Right atrium auricular region (tissue), 2 donors: Measurements from ENCODE around the gene GMPS. TPM values are rescaled to one million over a fixed set of nuclear protein-coding genes. Genes with fewer than 3 reads are reported as not detected.

Experiments
- DNase-seq: peaks from one replicate; pipeline ENCODE4 v3.0.0-alpha.2; 2019; ENCODE audit warnings: low spot score
- H3K27ac ChIP-seq, 2 donors: fragments of 200-600 bp; sonication (generic); 1 replicate in 1 of 2; 2 replicates in 1 of 2; pipeline ENCODE4 v1.5.1; 2016 to 2019
- H3K27me3 ChIP-seq, 2 donors: fragments of 200-600 bp; sonication (generic); one replicate each; pipeline versions ENCODE4 v1.5.1 to v1.6.0; 2017 to 2019
- H3K36me3 ChIP-seq: fragments of 200-600 bp; sonication (generic); one replicate; pipeline ENCODE4 v1.5.1; 2016
- H3K4me1 ChIP-seq, 2 donors: fragments of 200-600 bp; sonication (generic); one replicate each; pipeline versions ENCODE4 v1.5.1 to v1.6.0; 2017 to 2019
- H3K4me3 ChIP-seq, 2 donors: fragments of 200-600 bp; sonication (generic); 1 replicate in 1 of 2; 2 replicates in 1 of 2; pipeline ENCODE4 v1.5.1; 2017 to 2019; ENCODE audit warnings: mild to moderate bottlenecking in 1 of 2, moderate library complexity in 1 of 2
- H3K9me3 ChIP-seq, 2 donors: fragments of 200-600 bp; sonication (generic); one replicate each; pipeline ENCODE4 v1.5.1; 2019
- CTCF ChIP-seq, 2 donors: fragments of 200-600 bp; sonication (generic); IDR thresholded peaks; one replicate each; pipeline ENCODE4 v1.5.1; 2019; ENCODE audit warnings: antibody characterized with exemption in 2 of 2
- total RNA-seq, 2 donors: library from RNA; depleted of rRNA; stranded (reverse); fragments of >200 nt; gene quantifications; one replicate each; pipeline ENCODE4 v1.1.0, GENCODE V29; 2016

GMPS gene
- total RNA-seq, 2 donors from 2014 or later = 22.2 to 22.9 TPM

- peaks cover 9% of the 10 kb centered on the region for H3K36me3 ChIP-seq
- no peaks in the 10 kb centered on the region for H3K9me3 ChIP-seq
- no peak overlapping the region for H3K27ac ChIP-seq
- DNase-seq = no peak
- H3K27me3 ChIP-seq = no peaks in the 10 kb centered on the region
- no peak for TF ChIP-seq CTCF (IDR thresholded peaks at IDR 0.05)
- H3K4me3 ChIP-seq = no peak overlapping the region
- H3K4me1 ChIP-seq = peaks cover 0 to 13% of the 10 kb centered on the region in 2 donors
Measured at GRCh38 chr3:155891321-155891720, 20.9 kb downstream of the GMPS start.

- Histone ChIP-seq H3K36me3 (peaks cover 40% of the 10 kb centered on the region), H3K4me1 (peaks cover 0 to 6% of the 10 kb centered on the region in 2 donors), H3K27ac (no peak overlapping the region), H3K27me3 (no peaks in the 10 kb centered on the region), H3K9me3 (no peaks in the 10 kb centered on the region), H3K4me3 (no peak overlapping the region)
- TF ChIP-seq CTCF (IDR thresholded peaks at IDR 0.05) = no peak
- no peak for DNase-seq
Measured at GRCh38 chr3:155895379-155895900, 25.0 kb downstream of the GMPS start.

- Histone ChIP-seq H3K9me3 (no peaks in the 10 kb centered on the region), H3K36me3 (peaks cover 42% of the 10 kb centered on the region), H3K4me1 (no peaks in the 10 kb centered on the region), H3K27ac (no peak overlapping the region), H3K27me3 (no peaks in the 10 kb centered on the region), H3K4me3 (no peak overlapping the region)
- no peak for DNase-seq
- no peak for TF ChIP-seq CTCF (IDR thresholded peaks at IDR 0.05)
Measured at GRCh38 chr3:155906900-155907299, 36.5 kb downstream of the GMPS start.

GRCh38 chr3:155908086-155908485 is 37.6 kb downstream of the GMPS start:
- Histone ChIP-seq H3K4me3 (no peak overlapping the region), H3K4me1 (peaks cover 0 to 7% of the 10 kb centered on the region in 2 donors), H3K27me3 (no peaks in the 10 kb centered on the region), H3K36me3 (peaks cover 34% of the 10 kb centered on the region), H3K9me3 (no peaks in the 10 kb centered on the region), H3K27ac (no peak overlapping the region)
- DNase-seq = no peak
- no peak for TF ChIP-seq CTCF (IDR thresholded peaks at IDR 0.05)

GRCh38 chr3:155908605-155909004 is 38.2 kb downstream of the GMPS start:
- peaks cover 0 to 7% of the 10 kb centered on the region in 2 donors for H3K4me1 ChIP-seq
- TF ChIP-seq CTCF (IDR thresholded peaks at IDR 0.05) = no peak
- H3K9me3 ChIP-seq = no peaks in the 10 kb centered on the region
- no peak overlapping the region for H3K4me3 ChIP-seq
- H3K27me3 ChIP-seq = no peaks in the 10 kb centered on the region
- H3K36me3 ChIP-seq = peaks cover 34% of the 10 kb centered on the region
- DNase-seq = no peak
- no peak overlapping the region for H3K27ac ChIP-seq

GRCh38 chr3:155912090-155912489 is 41.6 kb downstream of the GMPS start:
- H3K9me3 ChIP-seq = no peaks in the 10 kb centered on the region
- no peak for DNase-seq
- no peaks in the 10 kb centered on the region for H3K27me3 ChIP-seq
- peaks cover 43% of the 10 kb centered on the region for H3K36me3 ChIP-seq
- TF ChIP-seq CTCF (IDR thresholded peaks at IDR 0.05) = no peak
- no peak overlapping the region for H3K4me3 ChIP-seq
- no peak overlapping the region for H3K27ac ChIP-seq
- peaks cover 0 to 7% of the 10 kb centered on the region in 2 donors for H3K4me1 ChIP-seq
